Measurements from ENCODE around the gene PHLDB1.

GRCh38 chr11:118634431-118635236 lies 27.2 kb downstream of the PHLDB1 start:
- TF ChIP-seq POLR2A (IDR thresholded peaks at IDR 0.05; ENCODE audit: low read depth, low read length): no peak
- no peak for TF ChIP-seq SPI1 (IDR thresholded peaks at IDR 0.05; ENCODE audit: low read depth, low read length)
- no peak for TF ChIP-seq POLR2AphosphoS5 (IDR thresholded peaks at IDR 0.05; ENCODE audit: low read depth, low read length)
- no peak for TF ChIP-seq TAF1 (IDR thresholded peaks at IDR 0.05; ENCODE audit: low read depth, low read length)

Data from GM12891 (cell line).